ENCODE results near the gene SSR4.
A peak's percentile ranks its signal among the peaks of the same experiment; 100 is the strongest.
"Not testable (repeated sequence)": the region's sequence is repeated elsewhere in the genome, so short reads cannot be mapped to it uniquely, and the experiment has no call there.

The SSR4 gene

GRCh38 chrX:153804100-153804595, 9.7 kb downstream of the SSR4 start:
- no peak for DNase-seq (ENCODE audit: low read depth)

GRCh38 chrX:153804621-153805020, 10.2 kb downstream of the SSR4 start:
- no peak for DNase-seq (ENCODE audit: low read depth)

DNA sequence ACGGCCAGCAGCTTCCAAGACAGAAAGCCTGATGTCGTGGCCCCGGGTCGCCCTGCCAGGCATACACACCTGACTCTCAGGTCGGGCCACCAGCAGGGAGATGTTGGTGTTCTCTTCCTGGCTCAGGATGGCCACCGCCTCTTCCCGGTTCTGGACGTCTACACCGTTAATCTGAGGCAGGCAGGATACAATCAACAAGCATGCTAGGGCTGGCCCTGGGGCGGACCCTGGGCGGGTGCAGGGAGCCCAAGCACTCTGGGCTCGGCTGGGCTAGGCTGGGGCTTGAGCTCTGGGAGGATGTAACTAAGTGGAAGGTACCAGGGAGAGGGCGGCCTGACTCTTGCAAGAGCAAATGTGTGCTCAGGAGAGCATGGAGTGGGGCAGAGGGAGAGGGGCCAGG, 11.0 kb downstream of the SSR4 start:
- DNase-seq (ENCODE audit: low read depth) = no peak

DNA sequence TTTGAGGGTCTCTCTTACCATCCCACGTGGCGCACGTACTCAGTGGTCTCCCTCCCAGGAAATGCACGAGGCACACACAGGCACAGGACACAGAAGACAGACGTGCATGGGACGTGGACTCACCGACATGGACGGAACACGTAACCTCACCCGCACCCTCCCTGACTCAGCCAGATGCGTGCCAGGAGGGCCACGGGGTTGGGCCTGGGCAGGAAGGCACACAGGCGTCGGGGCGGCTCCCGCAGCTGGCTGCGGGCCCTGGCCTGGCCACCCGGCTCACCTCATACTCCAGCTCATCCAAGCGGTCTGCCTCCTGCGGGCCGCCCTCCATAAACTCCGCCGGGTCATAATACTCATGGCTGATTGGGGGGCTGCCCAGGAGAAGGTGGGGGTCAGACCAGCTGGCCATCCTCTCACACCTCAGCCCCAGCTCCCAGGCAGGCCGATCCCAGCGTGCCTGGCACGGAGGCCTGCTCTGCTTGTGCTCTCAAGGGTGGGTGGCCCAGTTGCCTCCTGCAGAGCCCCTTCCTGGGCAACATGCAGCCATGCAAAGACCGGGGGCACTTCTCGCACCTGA, 12.6 kb downstream of the SSR4 start:
- DNase-seq (ENCODE audit: low read depth) = no peak

- DNase-seq (ENCODE audit: low read depth) = no peak
These were observed 13.5 kb downstream of the SSR4 start for GRCh38 chrX:153807976-153808375.

GRCh38 chrX:153812220-153812619, 17.8 kb downstream of the SSR4 start:
- DNase-seq (ENCODE audit: low read depth) = no peak

GRCh38 chrX:153813161-153813560, 18.7 kb downstream of the SSR4 start:
- no peak for DNase-seq (ENCODE audit: low read depth)

DNA sequence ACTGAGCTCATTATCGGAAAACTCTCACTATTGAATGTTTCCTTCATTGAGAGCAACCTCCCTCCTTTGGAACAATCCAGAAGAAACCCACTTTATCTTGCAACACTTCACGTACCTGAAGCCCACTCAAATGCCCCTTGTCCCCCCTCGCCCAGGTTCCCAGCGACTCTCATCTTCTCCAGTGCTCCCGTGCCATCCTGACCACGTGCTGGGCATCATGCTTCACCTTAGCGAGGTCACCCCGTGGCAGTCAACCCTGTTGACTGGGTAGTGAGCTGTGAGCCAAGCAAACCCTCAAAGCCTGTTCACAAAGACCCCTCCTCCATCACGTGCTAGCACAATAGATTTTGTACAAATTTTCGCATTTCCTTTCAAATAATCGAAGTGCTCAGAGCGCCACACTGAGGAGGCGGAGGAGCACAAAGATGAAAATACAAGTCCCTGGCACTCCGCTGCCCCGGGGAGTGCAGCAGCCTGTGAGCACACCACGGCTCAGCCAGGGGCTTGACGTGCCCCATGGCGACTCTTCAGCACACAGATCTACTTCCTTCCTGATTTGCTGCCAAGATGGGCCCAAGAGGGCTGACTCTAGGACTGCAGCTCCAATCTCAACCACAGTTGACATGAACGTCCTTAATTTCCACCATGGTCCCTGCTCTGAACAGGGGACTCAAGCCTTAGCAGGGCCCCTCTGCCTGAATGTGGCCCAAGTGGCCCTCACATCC, 20.3 kb downstream of the SSR4 start:
- no peak for DNase-seq (ENCODE audit: low read depth)

GRCh38 chrX:153816831-153817690, 22.6 kb downstream of the SSR4 start:
- DNase-seq (ENCODE audit: low read depth) = no peak

DNA sequence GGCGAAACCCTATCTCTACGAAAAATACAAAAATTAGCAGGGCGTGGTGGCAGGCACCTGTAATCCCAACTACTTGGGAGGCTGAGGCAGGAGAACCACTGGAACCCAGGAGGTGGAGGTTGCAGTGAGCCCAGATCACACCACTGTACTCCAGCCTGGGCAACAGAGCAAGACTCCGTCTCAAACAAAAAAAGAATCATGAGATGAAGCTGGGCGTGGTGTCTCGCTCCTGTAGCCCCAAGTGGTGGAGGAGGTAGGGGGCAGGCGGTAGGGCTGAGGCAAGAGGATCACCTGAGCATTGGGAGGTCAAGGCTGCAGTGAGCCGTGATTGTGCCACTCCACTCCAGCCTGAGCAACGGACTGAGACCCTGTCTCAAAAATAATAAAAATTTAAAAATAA, 23.6 kb downstream of the SSR4 start:
- DNase-seq (ENCODE audit: low read depth) = not testable (repeated sequence)

GRCh38 chrX:153818571-153819383, 24.3 kb downstream of the SSR4 start:
- peak; percentile 22 for DNase-seq (ENCODE audit: low read depth)

- DNase-seq (ENCODE audit: low read depth) = no peak
These were observed 25.0 kb downstream of the SSR4 start for GRCh38 chrX:153819384-153820040.

DNA sequence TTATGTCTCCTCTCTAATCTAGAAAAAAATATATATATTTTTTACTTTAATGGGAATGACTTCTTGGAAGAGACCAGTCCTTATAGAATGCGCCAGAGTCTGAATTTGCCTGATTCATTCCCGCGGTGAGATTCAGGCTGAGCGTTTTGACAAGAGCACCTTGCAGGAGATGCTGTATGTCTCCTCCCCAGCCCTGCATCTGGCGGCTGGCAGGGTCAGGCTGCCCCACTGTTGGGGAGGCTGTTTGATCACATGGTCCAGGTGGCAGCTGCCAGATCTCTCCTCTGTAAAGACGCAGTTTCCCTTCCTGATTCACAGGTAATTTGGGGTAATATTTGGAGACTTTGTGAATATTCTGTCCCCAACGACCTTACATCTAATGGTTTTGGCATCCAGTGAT, 26.1 kb downstream of the SSR4 start:
- no peak for DNase-seq (ENCODE audit: low read depth)

- no peak for DNase-seq (ENCODE audit: low read depth)
These were observed 26.6 kb downstream of the SSR4 start for GRCh38 chrX:153821066-153821465.

DNA sequence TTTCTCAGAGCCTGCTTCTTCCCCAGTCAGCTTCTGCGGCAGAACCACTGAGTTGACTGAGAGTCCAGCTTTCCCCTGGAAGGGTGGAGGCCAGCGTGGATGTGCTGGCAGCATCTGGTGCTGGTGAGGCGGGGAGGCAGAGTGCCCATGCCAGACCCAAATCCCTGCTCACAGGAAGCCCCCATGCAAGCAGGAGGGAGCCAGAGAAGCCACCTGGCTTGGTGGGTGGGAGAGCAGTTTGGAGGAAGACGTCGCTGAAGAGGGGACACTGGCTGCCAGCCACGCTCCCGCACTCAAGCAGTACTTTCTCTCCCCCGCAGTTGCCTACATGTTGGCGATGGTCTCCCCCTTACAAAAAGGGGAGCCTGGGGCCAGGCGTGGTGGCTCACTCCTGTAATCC, 29.9 kb downstream of the SSR4 start:
- no peak for DNase-seq (ENCODE audit: low read depth)

GRCh38 chrX:153825042-153825441, 30.6 kb downstream of the SSR4 start:
- no peak for DNase-seq (ENCODE audit: low read depth)

- no peak for DNase-seq (ENCODE audit: low read depth)
These were observed 32.5 kb downstream of the SSR4 start for GRCh38 chrX:153827016-153827415.

GRCh38 chrX:153827903-153828302, 33.4 kb downstream of the SSR4 start:
- DNase-seq (ENCODE audit: low read depth) = no peak

GRCh38 chrX:153828308-153828707, 33.8 kb downstream of the SSR4 start:
- no peak for DNase-seq (ENCODE audit: low read depth)

GRCh38 chrX:153828723-153829548, 34.5 kb downstream of the SSR4 start:
- DNase-seq (ENCODE audit: low read depth) = no peak

DNA sequence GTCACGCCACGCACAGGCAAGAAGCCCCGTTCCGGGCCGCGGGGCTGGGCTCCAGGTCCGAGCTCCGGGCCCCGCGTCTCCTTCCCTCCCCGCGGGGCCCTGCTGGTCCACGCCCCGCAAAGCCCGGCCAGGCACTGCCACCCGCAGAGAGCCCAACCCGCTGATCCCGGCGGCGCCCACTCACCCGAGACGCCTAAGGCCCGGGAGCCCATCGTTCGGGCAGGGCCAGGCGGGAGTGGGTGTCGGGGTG, 35.0 kb downstream of the SSR4 start:
- no peak for DNase-seq (ENCODE audit: low read depth)
